ENCODE data around the gene PPFIA2. TPM values are rescaled to one million over a fixed set of nuclear protein-coding genes. Genes with fewer than 3 reads are reported as not detected.

Gene PPFIA2
- total and polyA plus RNA-seq, 9 of the 15 experiments (the other 6 are each of a cell fraction or from before 2014, with no cell fraction given), result not detected

DNA sequence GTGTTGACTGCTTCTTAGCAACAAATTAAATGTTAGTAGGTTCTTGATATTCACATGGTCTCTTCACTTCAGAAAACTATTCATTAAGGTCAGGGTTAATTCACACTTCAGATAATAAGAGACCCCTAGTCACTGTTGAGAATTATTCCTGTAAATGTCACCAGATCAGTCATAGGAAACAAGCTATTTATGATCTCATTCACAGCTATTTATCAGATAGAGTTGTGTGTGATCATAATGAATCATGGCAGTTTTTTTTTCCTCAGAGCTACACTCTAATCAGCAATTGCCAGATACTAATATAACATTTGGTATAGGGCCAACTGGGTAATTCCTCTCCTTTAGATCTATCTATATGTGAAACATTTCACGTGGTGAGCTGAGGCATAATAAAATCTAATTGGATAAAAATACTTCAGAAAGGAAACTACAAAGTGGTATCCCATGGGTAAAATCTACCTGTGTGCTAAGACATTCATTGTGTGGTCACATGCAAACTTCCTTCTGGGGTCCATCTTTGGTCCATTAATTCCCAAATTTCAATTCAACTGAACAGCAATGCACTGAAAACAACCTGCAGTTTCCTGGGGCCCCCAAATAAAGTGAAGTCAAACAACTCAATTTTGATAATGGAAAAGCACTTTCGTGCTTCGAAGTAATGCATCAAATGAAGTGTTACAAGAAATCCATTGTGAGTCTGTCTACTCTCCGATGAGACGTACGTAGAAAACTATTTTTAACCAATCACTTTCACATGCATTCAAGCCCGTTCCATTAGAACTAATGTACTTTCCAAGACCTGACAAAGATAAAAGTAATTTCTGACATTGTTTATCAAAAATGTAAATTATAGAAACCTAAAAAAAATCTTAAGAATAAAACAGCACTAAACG, 484.3 kb downstream of the PPFIA2 start (continued):
- TF ChIP-seq RBM25 (IDR thresholded peaks at IDR 0.05; ENCODE audit: low read depth, low read length, severe bottlenecking) (no peak), ILK (tag; IDR thresholded peaks at IDR 0.05; ENCODE audit: borderline replicate concordance, low read depth) (no peak), BRF1 (IDR thresholded peaks at IDR 0.05; ENCODE audit: borderline replicate concordance, extremely low read depth, insufficient read length) (no peak)
- TF ChIP-seq, protein P1, sequence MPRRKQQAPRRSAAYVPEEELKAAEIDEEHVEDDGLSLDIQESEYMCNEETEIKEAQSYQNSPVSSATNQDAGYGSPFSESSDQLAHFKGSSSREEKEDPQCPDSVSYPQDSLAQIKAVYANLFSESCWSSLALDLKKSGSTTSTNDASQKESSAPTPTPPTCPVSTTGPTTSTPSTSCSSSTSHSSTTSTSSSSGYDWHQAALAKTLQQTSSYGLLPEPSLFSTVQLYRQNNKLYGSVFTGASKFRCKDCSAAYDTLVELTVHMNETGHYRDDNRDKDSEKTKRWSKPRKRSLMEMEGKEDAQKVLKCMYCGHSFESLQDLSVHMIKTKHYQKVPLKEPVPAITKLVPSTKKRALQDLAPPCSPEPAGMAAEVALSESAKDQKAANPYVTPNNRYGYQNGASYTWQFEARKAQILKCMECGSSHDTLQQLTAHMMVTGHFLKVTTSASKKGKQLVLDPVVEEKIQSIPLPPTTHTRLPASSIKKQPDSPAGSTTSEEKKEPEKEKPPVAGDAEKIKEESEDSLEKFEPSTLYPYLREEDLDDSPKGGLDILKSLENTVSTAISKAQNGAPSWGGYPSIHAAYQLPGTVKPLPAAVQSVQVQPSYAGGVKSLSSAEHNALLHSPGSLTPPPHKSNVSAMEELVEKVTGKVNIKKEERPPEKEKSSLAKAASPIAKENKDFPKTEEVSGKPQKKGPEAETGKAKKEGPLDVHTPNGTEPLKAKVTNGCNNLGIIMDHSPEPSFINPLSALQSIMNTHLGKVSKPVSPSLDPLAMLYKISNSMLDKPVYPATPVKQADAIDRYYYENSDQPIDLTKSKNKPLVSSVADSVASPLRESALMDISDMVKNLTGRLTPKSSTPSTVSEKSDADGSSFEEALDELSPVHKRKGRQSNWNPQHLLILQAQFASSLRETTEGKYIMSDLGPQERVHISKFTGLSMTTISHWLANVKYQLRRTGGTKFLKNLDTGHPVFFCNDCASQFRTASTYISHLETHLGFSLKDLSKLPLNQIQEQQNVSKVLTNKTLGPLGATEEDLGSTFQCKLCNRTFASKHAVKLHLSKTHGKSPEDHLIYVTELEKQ (CRISPR knock-in tag; IDR thresholded peaks at IDR 0.05), result no peak

DNA sequence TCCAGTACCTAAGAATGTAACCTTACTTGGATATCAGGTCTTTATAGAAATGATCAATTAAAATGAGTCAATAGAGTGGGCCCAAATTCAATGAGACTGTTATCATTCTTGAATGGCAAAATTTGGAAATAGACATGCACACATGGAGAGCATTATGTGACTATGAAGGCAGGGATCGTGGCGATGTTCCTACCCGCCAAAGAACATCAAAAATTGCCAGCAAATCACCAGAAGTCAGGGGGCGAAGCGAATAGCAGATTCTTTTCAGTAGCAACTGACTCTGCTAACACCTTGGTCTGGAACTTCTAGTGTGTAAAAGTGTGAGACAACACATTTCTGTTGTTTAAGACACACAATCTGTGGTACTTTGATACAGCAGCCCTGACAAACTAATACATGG, 488.8 kb downstream of the PPFIA2 start:
- in situ Hi-C loops (cut with MboI), result no loop called here
- CTCF ChIA-PET (ENCODE audit: low intra/inter-chr PET ratio), result no interaction called here
- BruUV-seq (replicated peaks), result no TSS peak
- POLR2A ChIA-PET, result no interaction called here
- TF ChIP-seq FOXA3 (CRISPR knock-in tag; conservative IDR thresholded peaks at IDR 0.05 in 1 of 2, IDR thresholded peaks at IDR 0.05 in 1 of 2) (no peak), RBM22 (IDR thresholded peaks at IDR 0.05; ENCODE audit: low read depth, low read length, poor library complexity, severe bottlenecking) (no peak)
- intact Hi-C loops (cut with micrococcal nuclease), result no loop called here
- H3K9me1 ChIP-seq (ENCODE audit: control insufficient read depth, insufficient read depth, low read length), result no peaks in the 10 kb centered on the region
- ATAC-seq (no peak), DNase-seq (ENCODE audit: extremely low read depth in 1 of 4, low spot score in 3 of 4) (no peak), FAIRE-seq (no peak)
- H4K20me1 ChIP-seq (replicated peaks; ENCODE audit: control insufficient read depth, insufficient read depth, low read length), result no peaks in the 10 kb centered on the region
- WGBS (ENCODE audit: insufficient coverage, low coverage, missing lambda C conversion rate), result 0% methylated on average over 5 of the region's 5 CpGs
- H3K4me3 ChIP-seq, result no peak overlapping the region
- H3K27ac ChIP-seq (ENCODE audit: extremely low read depth, low read depth, low read length), result no peak overlapping the region
- no peaks in the 10 kb centered on the region for H3K36me3 ChIP-seq (ENCODE audit: control insufficient read depth, insufficient read depth, low read length)
- H3K4me1 ChIP-seq (replicated peaks in 1 of 2; ENCODE audit: control insufficient read depth in 2 of 2, insufficient read depth in 2 of 2, low read length in 2 of 2), result no peaks in the 10 kb centered on the region
- H3K9ac ChIP-seq (ENCODE audit: insufficient read depth in 1 of 2, low read depth in 2 of 2, low read length in 2 of 2), result no peak overlapping the region
- no peak overlapping the region for H2AFZ ChIP-seq (ENCODE audit: low read depth, low read length)
- H3K9me3 ChIP-seq (replicated peaks; ENCODE audit: control insufficient read depth, insufficient read depth, low read depth, low read length), result no peaks in the 10 kb centered on the region
- no peak overlapping the region for H3K4me2 ChIP-seq (ENCODE audit: insufficient read depth, low read length)
- H3K27me3 ChIP-seq (ENCODE audit: control insufficient read depth in 2 of 2, insufficient read depth in 2 of 2, low read length in 2 of 2), result no peaks in the 10 kb centered on the region
- no peaks in the 10 kb centered on the region for H3K79me2 ChIP-seq (ENCODE audit: control insufficient read depth, insufficient read depth, low read length)
